Measurements from ENCODE around the gene ROBO1.

Gene ROBO1

DNA sequence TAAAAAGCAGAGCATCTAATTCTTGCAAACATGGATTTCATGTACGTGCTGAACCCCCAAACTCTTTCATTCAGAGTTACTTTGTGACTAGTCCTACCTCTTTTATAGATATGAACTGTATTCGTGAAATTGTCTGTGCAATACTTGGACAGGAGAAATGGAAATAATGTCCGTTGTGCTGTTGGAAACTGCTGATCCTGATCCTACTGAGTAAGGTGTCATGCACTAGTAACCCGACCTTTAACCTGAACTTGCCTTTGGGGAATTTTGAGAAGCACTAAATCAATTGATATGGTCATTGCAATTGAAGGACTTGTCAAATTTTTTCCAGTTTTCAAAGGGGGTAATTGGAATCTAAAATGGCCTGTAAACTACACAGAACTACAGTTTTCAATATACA is 856.4 kb downstream of the ROBO1 start:
- H3K4me3 ChIP-seq (ENCODE audit: control insufficient read depth, low read depth, low read length), result no peak overlapping the region
- TF ChIP-seq, protein P1, sequence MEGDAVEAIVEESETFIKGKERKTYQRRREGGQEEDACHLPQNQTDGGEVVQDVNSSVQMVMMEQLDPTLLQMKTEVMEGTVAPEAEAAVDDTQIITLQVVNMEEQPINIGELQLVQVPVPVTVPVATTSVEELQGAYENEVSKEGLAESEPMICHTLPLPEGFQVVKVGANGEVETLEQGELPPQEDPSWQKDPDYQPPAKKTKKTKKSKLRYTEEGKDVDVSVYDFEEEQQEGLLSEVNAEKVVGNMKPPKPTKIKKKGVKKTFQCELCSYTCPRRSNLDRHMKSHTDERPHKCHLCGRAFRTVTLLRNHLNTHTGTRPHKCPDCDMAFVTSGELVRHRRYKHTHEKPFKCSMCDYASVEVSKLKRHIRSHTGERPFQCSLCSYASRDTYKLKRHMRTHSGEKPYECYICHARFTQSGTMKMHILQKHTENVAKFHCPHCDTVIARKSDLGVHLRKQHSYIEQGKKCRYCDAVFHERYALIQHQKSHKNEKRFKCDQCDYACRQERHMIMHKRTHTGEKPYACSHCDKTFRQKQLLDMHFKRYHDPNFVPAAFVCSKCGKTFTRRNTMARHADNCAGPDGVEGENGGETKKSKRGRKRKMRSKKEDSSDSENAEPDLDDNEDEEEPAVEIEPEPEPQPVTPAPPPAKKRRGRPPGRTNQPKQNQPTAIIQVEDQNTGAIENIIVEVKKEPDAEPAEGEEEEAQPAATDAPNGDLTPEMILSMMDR (IDR thresholded peaks at IDR 0.05; ENCODE audit: control insufficient read depth, insufficient read depth, low read depth, low read length, missing control alignments), result no peak
- DNase-seq (ENCODE audit: low read depth), result no peak

DNA sequence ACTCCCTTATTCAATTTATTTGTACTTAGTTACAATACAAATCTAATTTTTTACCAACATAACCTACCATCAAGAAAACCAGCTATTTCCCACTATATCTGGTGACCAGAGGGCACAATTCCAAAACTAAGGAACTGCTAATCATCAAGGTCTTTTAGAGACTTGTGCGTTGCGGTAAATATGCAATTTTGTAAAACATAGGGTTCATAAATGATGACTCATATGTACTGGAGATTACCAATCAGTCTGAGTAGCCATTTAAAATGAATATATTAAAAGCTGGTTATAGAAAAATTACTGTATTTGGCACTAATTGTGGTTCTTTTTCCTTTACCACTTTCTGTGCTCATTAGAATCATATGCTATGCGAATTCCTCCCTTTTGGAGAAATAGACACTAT is 859.6 kb downstream of the ROBO1 start:
- TF ChIP-seq, protein P1 (IDR thresholded peaks at IDR 0.05; ENCODE audit: control insufficient read depth, insufficient read depth, low read depth, low read length, missing control alignments), result no peak
- H3K4me3 ChIP-seq (ENCODE audit: control insufficient read depth, low read depth, low read length), result no peak overlapping the region
- no peak for DNase-seq (ENCODE audit: low read depth)

DNA sequence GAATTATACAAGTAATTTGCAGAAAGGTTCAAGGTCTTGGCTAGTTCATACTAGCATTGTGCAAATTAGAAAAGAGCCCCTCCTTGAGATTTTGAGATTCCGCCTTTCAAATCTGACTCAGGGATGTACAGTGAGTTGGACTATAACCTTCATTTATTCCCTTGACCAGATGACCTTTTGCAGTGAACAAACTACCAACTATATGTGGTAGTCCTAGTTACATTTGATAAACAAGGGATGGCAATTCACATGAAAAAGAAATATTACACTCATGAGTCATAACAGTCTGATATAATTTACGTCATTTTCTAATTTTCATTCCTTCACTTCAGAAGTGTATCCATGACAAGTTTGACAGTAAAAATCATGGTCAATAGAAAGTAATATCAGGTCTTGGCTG is 860.4 kb downstream of the ROBO1 start:
- TF ChIP-seq, protein P1 (IDR thresholded peaks at IDR 0.05; ENCODE audit: control insufficient read depth, insufficient read depth, low read depth, low read length, missing control alignments), result no peak
- no peak for DNase-seq (ENCODE audit: low read depth)
- H3K4me3 ChIP-seq (ENCODE audit: control insufficient read depth, low read depth, low read length), result no peak overlapping the region

DNA sequence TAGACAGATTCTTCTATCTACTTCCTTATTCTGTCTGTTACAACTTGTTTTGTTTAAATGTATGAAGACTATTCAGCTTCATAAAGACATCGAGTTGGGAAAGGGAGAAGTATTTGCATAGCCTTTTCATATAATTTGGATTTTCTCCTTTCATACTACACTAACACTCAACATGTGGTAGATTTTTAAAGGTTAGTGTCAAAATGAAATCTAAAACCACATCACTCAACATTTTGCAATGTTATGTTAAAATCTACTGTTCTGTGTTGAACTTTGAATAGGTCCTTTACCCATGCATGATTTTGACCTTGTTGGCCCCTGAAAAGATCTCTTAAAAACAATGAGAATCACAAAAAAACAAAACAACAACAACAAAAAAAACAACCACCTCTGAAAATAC is 860.9 kb downstream of the ROBO1 start:
- TF ChIP-seq, protein P1 (IDR thresholded peaks at IDR 0.05; ENCODE audit: control insufficient read depth, insufficient read depth, low read depth, low read length, missing control alignments), result no peak

DNA sequence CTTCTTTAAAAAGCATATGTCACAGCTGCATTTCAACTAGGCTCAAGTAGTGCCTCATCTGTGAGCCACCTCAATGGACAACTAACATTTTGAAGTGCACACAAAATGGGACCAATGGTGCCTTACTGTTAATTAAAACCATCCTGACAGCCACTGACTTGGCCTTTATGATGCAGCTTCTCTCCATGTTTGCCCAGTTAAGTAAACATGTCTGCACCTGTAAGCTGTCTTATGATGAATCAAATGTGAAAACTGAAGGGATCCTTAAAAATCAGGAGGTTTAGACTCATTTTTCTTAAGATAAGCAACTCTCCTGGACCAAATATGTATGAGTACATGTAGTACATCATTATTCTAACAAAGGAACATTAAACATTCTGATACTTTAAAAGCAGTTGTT is 861.6 kb downstream of the ROBO1 start:
- TF ChIP-seq, protein P1 (IDR thresholded peaks at IDR 0.05; ENCODE audit: control insufficient read depth, insufficient read depth, low read depth, low read length, missing control alignments), result no peak
- no peak for DNase-seq (ENCODE audit: low read depth)

More for the DNA sequence above, 860.9 kb downstream of the ROBO1 start:
- DNase-seq (ENCODE audit: low read depth), result no peak
- no peak overlapping the region for H3K4me3 ChIP-seq (ENCODE audit: control insufficient read depth, low read depth, low read length)

DNA sequence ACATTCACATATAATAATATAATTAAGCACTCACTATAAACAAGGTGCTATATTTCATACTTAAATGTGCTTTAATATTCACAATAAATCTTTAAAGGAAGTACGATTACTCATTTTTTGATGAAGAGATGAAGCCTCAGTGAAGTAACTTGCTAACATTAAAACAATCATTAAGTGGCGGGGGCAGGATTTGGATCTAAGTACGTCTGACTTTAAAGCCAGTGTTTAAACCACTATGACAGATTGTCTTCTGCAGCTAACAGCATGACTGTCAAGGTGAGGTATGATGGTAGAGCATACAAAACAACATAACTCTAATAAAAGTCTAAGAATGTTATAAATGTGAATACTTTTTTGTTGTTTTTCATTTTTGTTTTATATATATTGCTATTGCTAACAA is 862.1 kb downstream of the ROBO1 start:
- TF ChIP-seq, protein P1 (IDR thresholded peaks at IDR 0.05; ENCODE audit: control insufficient read depth, insufficient read depth, low read depth, low read length, missing control alignments), result no peak
- no peak overlapping the region for H3K4me3 ChIP-seq (ENCODE audit: control insufficient read depth, low read depth, low read length)

More for the DNA sequence above, 861.6 kb downstream of the ROBO1 start:
- H3K4me3 ChIP-seq (ENCODE audit: control insufficient read depth, low read depth, low read length), result no peak overlapping the region

DNA sequence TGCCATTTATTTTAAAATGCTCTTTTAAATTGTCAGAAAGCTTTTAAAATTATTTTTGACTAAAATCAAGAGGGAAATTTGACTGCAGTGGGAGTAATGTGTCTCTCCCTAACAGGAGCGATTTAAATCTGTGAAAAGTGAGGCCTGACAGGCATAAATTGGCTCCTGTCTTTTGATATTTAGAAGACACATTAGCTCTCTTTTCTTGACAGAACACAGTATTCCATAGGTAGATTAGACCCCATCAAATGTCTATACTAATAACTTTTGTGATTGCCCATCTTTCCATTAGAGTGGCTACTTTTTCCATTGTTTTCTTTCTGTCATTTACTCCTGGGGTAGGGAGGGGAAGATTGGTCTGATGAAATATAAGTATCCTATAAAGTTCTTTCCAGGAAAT is 866.3 kb downstream of the ROBO1 start:
- TF ChIP-seq, protein P1 (IDR thresholded peaks at IDR 0.05; ENCODE audit: control insufficient read depth, insufficient read depth, low read depth, low read length, missing control alignments), result no peak
- no peak overlapping the region for H3K4me3 ChIP-seq (ENCODE audit: control insufficient read depth, low read depth, low read length)
- DNase-seq (ENCODE audit: low read depth), result no peak

More for the DNA sequence above, 862.1 kb downstream of the ROBO1 start:
- DNase-seq (ENCODE audit: low read depth), result no peak
